ENCODE results near the gene CEP162.
"Not testable (repeated sequence)": the region's sequence is repeated elsewhere in the genome, so short reads cannot be mapped to it uniquely, and the experiment has no call there.

CEP162 gene

GRCh38 chr6:84086545-84087429 lies 140.7 kb downstream of the CEP162 start:
- H3K27me3 ChIP-seq (replicated peaks; ENCODE audit: insufficient read depth, low read length): no peaks in the 10 kb centered on the region
- H3K4me3 ChIP-seq (ENCODE audit: low read length): no peak overlapping the region
- no peaks in the 10 kb centered on the region for H3K36me3 ChIP-seq (replicated peaks; ENCODE audit: insufficient read depth, low read length)
- H3K9ac ChIP-seq (ENCODE audit: low read length): no peak overlapping the region
- H3K4me1 ChIP-seq (ENCODE audit: low read length): no peaks in the 10 kb centered on the region
- DNase-seq: no peak
- no peaks in the 10 kb centered on the region for H3K9me3 ChIP-seq (replicated peaks; ENCODE audit: insufficient read depth, low read length)
- H4K20me1 ChIP-seq (ENCODE audit: insufficient read depth, low read length): no peaks in the 10 kb centered on the region
- TF ChIP-seq CTCF (IDR thresholded peaks at IDR 0.05; ENCODE audit: low read length): no peak
- TF ChIP-seq EZH2 (optimal IDR thresholded peaks at IDR 0.05; ENCODE audit: low read depth, low read length): no peak
- no peak for TF ChIP-seq EZH2phosphoT487 (IDR thresholded peaks at IDR 0.05; ENCODE audit: low read length)
- H3K4me2 ChIP-seq (ENCODE audit: low read depth, low read length): no peak overlapping the region
- no peak overlapping the region for H3K27ac ChIP-seq (ENCODE audit: low read length)
- no peak overlapping the region for H2AFZ ChIP-seq (ENCODE audit: low read length)
- H3F3A ChIP-seq (ENCODE audit: insufficient read depth, low read length): no peaks in the 10 kb centered on the region
- H3K9me2 ChIP-seq (replicated peaks; ENCODE audit: insufficient read depth, low read length): no peaks in the 10 kb centered on the region
- no peaks in the 10 kb centered on the region for H3K79me2 ChIP-seq (ENCODE audit: low read length)

- H3K4me3 ChIP-seq (ENCODE audit: low read length): no peak overlapping the region
- no peak overlapping the region for H2AFZ ChIP-seq (ENCODE audit: low read length)
- H3F3A ChIP-seq (ENCODE audit: insufficient read depth, low read length): no peaks in the 10 kb centered on the region
- no peaks in the 10 kb centered on the region for H3K79me2 ChIP-seq (ENCODE audit: low read length)
- no peaks in the 10 kb centered on the region for H3K9me2 ChIP-seq (replicated peaks; ENCODE audit: insufficient read depth, low read length)
- TF ChIP-seq EZH2 (optimal IDR thresholded peaks at IDR 0.05; ENCODE audit: low read depth, low read length) (no peak), EZH2phosphoT487 (IDR thresholded peaks at IDR 0.05; ENCODE audit: low read length) (no peak), CTCF (IDR thresholded peaks at IDR 0.05; ENCODE audit: low read length) (no peak)
- no peak overlapping the region for H3K4me2 ChIP-seq (ENCODE audit: low read depth, low read length)
- no peaks in the 10 kb centered on the region for H3K4me1 ChIP-seq (ENCODE audit: low read length)
- no peaks in the 10 kb centered on the region for H3K27me3 ChIP-seq (replicated peaks; ENCODE audit: insufficient read depth, low read length)
- H3K36me3 ChIP-seq (replicated peaks; ENCODE audit: insufficient read depth, low read length): no peaks in the 10 kb centered on the region
- no peaks in the 10 kb centered on the region for H4K20me1 ChIP-seq (ENCODE audit: insufficient read depth, low read length)
- H3K27ac ChIP-seq (ENCODE audit: low read length): no peak overlapping the region
- DNase-seq: no peak
- no peaks in the 10 kb centered on the region for H3K9me3 ChIP-seq (replicated peaks; ENCODE audit: insufficient read depth, low read length)
- H3K9ac ChIP-seq (ENCODE audit: low read length): no peak overlapping the region
Measured at GRCh38 chr6:84086056-84086455, 141.4 kb downstream of the CEP162 start.

- not testable (repeated sequence) for H3K4me2 ChIP-seq (ENCODE audit: low read depth, low read length); H3K79me2 ChIP-seq (ENCODE audit: low read length); H3K4me1 ChIP-seq (ENCODE audit: low read length); H3K27ac ChIP-seq (ENCODE audit: low read length); H3K9ac ChIP-seq (ENCODE audit: low read length); H3K9me3 ChIP-seq (replicated peaks; ENCODE audit: insufficient read depth, low read length); H3K27me3 ChIP-seq (replicated peaks; ENCODE audit: insufficient read depth, low read length); H2AFZ ChIP-seq (ENCODE audit: low read length); DNase-seq; H3K9me2 ChIP-seq (replicated peaks; ENCODE audit: insufficient read depth, low read length); H3F3A ChIP-seq (ENCODE audit: insufficient read depth, low read length); H3K36me3 ChIP-seq (replicated peaks; ENCODE audit: insufficient read depth, low read length); H3K4me3 ChIP-seq (ENCODE audit: low read length); H4K20me1 ChIP-seq (ENCODE audit: insufficient read depth, low read length)
Measured at GRCh38 chr6:84084705-84085104, 142.7 kb downstream of the CEP162 start.

- Histone ChIP-seq H3K9me2 (replicated peaks; ENCODE audit: insufficient read depth, low read length) (no peaks in the 10 kb centered on the region), H3K4me3 (ENCODE audit: low read length) (no peak overlapping the region), H3K36me3 (replicated peaks; ENCODE audit: insufficient read depth, low read length) (no peaks in the 10 kb centered on the region), H3K79me2 (ENCODE audit: low read length) (no peaks in the 10 kb centered on the region), H3F3A (ENCODE audit: insufficient read depth, low read length) (no peaks in the 10 kb centered on the region), H2AFZ (ENCODE audit: low read length) (no peak overlapping the region), H4K20me1 (ENCODE audit: insufficient read depth, low read length) (no peaks in the 10 kb centered on the region), H3K4me2 (ENCODE audit: low read depth, low read length) (no peak overlapping the region), H3K9ac (ENCODE audit: low read length) (no peak overlapping the region), H3K27ac (ENCODE audit: low read length) (no peak overlapping the region), H3K27me3 (replicated peaks; ENCODE audit: insufficient read depth, low read length) (no peaks in the 10 kb centered on the region), H3K9me3 (replicated peaks; ENCODE audit: insufficient read depth, low read length) (no peaks in the 10 kb centered on the region), H3K4me1 (ENCODE audit: low read length) (no peaks in the 10 kb centered on the region)
- TF ChIP-seq CTCF (IDR thresholded peaks at IDR 0.05; ENCODE audit: low read length): no peak
- no peak for DNase-seq
Measured at GRCh38 chr6:84082689-84083265, 144.7 kb downstream of the CEP162 start.

Measured in MM.1S (cell line).